ENCODE data around the gene LARP1B.

DNA sequence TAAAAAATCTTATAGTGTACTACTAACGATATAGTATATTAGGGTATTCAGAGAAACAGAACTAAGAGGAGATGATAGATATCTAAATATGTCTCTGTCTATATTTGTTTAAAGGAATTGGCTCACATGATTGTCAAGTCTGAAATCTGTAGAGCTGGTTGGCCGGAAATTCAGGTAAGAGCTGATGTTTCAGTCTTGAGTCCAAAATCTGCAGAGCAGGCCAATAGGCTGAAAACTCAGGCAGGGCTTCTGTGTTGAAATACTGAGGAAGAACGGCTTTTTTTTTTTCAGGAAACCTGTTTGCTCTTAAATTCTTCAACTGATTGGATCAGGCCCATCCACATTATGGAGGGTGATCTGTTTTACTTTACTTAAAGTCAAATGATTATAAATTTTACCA is 194.8 kb downstream of the LARP1B start:
- TF ChIP-seq CTCF (conservative IDR thresholded peaks at IDR 0.05 in 1 of 2, IDR thresholded peaks at IDR 0.05 in 1 of 2; ENCODE audit: low read depth in 1 of 2, low read length in 2 of 2) (no peak), EZH2 (IDR thresholded peaks at IDR 0.05; ENCODE audit: low read length, missing control alignments) (no peak)

All from fibroblast of lung (primary cell).